NCI-H2196 (cell line): ENCODE data around the gene LCN10.
A peak's percentile ranks its signal among the peaks of the same experiment; 100 is the strongest.
"Not testable (repeated sequence)": the region's sequence is repeated elsewhere in the genome, so short reads cannot be mapped to it uniquely, and the experiment has no call there.

Experiments
- DNase-seq: peaks from one replicate; lab custom pipeline; 2025; ENCODE audit not compliant: unreplicated experiment; lab: John Stamatoyannopoulos, UW

The LCN10 gene

DNA sequence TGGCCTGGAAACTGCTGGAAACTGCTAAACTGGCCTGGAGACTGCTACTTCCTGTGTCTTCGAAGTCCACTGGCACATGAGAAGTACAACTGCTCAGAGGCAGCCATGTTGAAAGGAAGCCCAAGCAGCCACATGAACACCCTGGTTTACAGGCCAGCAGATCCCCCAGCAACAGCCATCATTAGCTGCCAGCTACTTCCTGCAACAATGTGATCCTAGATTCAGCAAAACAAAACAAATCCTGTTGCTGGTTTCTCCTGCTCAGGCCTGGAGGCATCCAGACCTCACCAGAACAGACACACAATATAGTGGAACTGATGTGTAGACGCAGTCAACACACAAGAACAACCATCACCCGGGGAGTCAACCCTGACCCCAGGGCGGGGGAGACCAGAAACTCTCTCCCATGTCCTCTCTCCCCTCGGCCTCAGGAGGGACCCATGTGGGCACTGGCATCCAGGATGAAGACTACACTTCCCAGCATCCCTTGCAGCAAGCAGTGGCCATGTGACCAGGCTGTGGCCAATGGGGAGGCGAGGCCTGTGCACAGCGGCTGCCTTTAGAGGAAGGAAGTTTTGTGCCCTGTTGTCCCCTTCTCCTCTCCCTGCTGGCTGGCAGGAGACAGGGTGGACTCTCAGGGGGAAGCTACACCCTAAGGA is 30.8 kb upstream of the LCN10 start:
- no peak for DNase-seq

DNA sequence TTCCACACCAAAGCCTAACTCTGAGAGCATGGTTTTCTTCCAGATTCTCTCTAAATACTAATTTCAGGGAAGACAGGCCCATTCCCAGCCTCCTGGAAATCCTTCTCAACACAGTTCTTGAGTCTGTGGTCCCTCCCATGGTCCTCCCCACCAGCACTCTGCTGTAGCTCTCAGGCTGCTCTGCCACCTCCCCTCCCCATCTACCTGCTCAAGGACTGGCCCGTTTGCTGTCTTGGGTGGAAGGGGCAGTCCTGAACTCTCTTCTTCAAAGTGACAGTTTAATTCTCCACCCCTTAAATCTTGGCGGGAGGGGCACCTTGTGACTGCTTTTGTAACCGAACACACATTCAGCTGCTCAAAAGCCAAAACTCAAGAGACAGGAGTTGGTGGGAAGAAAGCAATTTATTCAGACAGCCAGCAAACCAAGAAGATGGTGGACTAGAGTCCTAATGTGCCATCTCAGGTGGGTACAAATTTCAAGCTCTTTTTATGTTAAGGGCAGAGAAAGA is 29.2 kb upstream of the LCN10 start:
- no peak for DNase-seq

DNA sequence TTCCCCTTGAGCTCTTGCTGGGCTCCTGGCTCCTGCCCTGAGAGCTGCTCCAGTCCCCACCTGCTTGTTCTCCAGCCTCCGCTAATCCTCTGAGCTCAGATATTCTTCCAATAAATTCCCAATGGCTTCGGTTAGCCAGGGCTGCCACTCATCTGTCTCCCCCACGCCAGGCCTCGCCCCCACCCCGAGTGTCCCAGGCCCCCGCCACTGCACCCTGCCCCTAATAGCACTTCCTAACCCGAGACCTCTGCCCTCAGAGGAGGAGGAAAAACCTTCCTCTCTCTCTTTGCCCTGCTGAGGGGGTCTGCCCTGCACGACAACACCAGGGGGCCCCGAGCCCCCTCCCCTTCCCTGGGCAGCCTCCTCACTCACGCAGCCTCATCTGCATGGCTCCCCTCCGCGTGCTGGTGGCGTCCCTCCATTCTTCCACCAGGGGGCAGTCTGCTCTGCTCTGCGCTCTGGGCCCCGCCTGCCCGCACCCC is 27.0 kb upstream of the LCN10 start:
- peak; percentile 23 for DNase-seq

DNA sequence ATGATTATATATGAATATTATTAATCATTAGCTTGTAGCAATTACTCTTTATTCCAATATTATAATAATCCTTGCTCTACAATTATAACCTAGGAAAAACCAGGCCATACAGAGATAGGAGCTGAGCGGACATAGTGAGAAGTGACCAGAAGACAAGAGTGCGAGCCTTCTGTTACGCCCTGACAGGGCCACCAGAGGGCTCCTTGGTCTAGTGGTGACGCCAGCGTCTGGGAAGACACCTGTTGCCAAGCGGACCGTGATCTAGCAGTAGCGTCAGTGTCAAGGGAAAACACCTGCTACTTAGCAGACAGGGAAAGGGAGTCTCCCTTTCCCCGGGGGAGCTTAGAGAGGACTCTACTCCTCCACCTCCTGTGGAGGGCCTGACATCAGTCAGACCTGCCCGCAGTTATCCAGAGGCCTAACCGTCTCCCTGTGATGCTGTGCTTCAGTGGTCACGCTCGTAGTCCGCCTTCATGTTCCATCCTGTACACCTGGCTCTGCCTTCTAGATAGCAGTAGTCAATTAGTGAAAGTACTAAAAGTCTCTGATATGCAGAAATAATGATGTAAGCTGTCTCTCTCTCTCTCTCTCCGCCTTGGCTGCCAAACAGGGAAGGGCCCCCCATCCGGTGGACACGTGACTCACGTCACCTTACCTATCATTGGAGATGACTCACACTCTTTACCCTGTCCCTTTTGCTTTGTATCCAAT is 23.8 kb upstream of the LCN10 start:
- DNase-seq = peak; percentile 78

DNA sequence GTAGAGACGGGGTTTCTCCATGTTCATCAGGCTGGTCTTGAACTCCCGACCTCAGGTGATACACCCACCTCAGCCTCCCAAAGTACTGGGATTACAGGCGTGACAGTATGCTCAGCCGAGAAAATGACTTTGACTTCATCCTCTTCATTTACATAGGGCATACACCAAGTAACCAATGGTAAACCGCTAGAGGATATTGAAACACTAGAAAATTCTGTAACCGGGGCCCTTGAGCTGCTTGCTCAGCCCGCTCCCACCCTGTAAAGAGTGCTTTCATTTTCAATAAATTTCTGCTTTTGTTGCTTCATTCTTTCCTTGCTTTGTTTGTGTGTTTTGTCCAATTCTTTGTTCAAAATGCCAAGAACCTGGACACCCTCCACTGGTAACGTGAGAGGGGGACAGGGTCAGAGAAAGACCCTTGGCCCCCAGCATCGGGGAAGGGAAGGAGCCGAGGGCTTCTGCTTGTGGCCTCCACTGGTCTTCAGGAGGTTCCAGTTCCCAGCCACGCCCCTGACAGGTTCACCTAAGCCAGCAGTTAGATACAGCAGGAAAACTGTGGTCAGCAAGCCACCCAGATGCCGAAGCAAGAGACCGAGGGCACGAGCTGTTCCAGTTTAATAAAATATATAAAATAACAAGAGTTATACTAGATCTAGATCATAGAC is 23.1 kb upstream of the LCN10 start:
- not testable (repeated sequence) for DNase-seq

DNA sequence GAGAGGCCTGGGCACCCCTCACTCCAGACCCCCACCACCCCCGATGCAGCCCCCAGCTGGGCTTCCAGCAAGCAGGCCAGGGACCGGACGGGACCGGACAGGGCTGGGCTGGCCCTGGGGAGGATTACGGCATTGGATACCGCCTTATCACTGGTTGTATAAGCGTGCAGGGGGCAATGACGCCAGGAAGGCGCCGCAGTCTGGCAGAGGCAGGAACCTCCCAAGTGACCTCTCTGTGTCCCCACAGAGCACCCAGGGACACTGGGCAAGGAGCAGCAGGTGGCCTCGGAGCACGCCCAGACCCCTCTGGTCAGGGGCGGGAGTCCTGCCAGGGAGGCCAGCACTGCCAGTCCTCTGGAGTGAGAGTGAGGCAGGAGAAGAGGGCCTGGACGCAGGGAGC is 22.3 kb upstream of the LCN10 start:
- no peak for DNase-seq

DNA sequence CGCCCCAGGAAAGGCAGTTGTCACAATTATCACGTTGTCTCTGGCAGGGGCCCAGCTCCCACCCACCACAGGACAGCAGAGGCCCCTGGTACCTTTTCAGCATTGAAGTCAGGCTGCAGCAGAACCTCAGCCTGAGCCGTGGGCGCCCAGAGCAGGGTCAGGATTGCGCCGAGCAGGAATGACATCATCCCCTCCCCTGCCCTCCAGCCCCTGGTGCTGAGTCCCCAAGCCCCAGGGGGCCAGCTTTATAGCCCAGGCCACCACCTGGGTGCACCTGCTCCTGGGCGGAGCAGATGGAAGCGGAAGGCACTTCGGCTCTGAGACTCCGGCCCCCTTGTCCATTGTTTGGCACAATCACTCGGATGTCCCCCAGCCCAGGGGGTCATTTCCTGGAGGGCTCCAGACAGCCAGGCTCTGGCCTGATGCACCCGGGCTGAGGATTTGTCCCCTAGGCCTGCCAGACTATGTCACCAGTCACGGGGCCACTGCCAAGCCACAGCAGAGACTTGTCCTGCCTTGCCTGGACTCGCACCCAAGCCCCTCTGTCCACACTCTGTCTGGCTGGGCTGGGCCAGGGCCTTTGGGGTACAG is 21.7 kb upstream of the LCN10 start, which contains the start of gene LCN15:
Gene LCN15 (minus strand): TSS at position 218 of the 591 bp plus-strand sequence. CDS start 30 bp downstream, at position 188.
- DNase-seq = peak; percentile 26

DNA sequence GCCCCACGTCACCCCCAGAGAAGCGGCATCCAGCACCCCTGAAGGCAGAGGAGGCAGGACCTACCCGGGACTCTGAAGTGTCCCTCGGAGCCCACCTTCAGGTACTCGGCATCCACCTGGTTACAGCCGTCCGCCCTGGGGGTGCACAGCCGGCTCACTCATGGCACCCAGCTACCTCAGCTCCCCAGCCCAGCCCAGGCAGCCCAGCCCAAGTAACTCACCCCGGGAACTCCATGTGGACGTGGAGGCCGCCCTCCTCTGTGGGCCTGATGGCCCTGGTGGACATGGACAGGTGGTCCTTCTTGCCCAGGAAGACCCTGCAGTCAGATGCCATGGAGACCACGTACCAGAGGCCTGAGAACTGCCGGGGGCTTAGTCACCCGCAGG is 20.9 kb upstream of the LCN10 start:
- no peak for DNase-seq

DNA sequence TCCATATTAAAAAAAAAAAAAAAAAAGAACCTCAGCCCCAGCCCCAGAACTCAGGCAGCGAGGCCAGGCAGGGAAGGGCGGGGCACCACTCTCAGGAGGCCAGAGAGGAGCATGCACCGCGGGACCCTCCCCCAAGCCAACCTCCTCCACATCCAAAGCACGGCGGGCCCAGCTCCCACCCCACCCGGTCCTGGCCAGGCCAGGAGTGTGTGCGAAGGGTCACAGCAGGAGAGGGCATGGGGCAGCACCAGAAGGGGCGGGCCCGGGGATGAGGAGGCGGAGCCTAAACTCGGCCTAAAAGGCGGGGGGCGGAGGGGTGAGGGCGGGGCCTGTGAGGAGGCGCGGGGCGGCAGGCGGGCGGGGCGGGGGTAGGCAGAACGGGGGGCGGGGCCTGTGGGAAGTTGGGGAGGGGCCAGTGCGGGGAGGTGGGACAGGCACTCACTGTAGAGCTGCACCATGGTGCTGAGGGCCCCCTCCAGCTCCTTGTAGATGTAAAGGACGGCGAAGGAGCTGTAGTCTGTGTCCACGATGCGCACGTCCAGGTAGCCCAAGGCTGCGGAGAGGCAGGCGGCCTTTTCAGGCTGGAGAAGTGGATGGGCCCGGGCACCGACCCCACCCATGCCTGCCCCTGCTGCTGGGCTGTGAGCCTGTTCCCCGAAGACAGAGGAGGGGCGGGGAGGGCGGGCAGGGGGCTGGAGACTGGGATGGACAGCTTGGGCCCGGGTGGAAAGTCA is 20.3 kb upstream of the LCN10 start:
- DNase-seq = no peak

DNA sequence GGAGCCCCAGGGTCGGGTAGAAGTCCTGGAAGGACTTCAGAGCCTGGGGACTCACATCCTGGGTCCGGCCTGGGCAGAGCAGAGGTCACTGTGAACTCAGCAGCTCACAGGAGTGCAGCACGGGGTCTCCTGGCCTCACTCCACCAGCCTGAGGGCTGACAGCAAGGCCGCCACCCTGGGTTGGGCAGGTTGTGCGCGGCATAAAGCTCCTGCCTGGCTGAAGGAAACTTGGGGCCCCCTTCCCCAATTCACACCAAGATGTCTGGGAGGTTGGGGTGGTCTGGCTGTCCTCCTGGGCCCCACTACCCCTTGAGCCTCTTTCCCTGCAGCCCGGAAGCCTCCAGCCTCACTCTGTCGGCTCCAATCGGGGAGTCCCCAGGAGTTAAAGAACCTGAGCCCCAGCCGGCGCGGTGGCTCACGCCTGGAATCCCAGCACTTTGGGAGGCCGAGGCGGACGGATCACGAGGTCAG is 19.5 kb upstream of the LCN10 start:
- DNase-seq = no peak

DNA sequence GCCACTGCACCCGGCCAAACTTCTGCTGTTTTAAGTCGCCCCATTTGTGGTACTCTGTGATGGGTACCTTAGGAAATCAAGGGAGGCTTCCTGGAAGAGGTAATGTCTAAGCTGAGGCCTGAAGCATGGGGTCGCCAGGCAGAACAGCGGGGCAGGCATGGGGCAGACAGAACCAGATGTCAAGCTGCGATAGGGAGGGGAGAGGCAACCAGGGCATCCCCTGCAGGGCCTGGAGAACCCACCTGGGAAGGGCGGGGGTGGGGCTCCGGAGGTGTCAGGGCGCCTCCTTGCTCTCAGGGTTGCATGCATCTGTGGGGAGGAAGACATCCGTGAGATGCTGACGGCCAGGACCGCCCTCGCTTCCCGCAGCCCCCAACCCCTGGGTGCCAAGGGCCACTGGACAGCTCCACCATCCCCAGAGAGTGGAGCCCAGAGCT is 18.8 kb upstream of the LCN10 start:
- DNase-seq = no peak

DNA sequence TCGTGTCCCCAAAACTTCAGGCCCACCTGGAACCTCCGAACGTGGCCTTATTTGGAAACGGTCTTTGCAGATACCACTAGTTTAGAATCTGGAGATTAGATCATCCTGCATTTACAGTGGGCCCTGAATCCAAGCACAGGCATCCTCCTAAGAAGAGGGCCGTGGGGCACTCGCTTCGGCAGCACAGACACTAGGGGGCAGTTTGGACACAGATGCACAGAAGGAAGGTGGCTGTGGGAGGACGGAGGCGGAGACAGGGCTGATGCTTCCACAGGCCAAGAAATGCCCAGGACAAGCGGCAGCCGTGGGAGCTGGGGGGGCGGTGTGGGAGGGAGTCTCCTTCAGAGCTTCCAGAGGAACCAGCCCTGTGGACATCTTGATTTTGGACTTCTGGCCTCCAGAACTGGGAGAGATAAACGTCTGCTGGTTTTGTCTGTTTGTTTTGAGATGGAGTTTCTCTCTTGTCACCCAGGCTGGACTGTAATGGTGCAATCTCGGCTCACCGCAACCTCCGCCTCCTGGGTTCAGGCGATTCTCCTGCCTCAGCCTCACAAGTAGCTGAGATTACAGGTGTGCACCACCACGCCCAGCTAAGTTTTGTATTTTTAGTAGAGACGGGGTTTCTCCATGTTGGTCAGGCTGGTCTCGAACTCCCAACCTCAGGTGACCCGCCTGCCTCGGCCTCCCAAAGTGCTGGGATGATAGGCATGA is 18.2 kb upstream of the LCN10 start:
- DNase-seq = not testable (repeated sequence)

DNA sequence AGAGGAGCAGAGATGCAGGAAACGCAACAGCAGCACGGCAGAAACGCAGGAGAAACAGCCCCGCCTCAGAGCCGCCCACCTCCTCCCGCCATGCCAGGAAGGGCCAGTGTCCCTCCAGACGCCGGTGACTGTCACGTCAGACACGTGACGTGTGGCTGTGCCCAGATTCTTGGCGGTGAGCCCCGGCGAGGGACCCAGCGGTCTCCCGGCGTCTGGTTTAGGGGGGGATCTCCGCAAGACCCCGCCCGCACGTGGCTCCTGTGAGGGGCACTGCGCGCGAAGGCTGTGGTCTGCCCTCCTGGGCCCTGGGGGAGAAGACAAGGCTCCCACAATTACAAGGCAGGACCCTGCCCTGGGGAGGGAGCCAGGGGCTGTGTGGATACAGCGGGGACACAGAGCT is 17.7 kb upstream of the LCN10 start:
- DNase-seq = no peak

DNA sequence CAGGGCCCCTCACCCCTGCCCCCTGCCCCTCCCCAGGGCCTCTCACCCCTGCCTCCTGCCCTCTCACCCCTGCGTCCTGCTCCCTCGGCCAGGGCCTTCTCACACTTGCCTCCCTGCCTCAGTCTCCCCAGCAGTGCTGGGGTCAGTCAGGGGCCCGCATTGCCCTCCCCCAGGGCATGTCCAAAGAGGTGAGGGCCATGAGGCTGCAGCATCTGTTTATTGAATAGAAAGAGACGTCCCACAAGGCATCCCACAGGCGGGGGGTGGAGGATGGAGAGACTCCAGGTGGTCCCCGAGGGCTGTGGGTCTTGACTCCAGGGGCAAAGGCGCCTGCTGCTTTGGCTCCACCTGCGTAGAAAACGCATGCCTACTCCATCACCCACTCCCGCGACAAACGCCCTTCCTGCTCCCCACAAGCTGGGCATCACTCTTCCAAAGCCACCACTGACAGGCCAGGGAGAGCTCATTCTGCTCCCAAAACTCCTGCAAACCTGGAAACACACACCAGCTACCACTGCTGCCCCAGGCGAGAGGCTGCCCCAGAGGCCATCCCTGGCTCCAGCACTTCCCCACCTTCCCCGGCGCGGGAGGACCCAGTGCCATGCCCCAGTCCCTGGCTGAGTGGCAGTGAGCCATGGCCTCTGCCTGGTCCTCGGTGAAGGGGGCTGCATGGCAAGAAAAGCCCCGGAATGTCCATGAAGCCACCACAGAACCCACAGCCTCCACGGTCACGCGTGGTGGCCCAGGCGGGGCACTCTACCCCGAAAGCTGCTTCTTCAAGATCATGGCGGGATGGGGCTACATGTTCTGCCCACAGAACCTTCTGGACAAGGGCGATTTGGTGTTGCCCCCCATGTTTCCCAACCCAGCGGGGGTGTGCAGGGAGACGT is 16.9 kb upstream of the LCN10 start:
- DNase-seq = no peak

DNA sequence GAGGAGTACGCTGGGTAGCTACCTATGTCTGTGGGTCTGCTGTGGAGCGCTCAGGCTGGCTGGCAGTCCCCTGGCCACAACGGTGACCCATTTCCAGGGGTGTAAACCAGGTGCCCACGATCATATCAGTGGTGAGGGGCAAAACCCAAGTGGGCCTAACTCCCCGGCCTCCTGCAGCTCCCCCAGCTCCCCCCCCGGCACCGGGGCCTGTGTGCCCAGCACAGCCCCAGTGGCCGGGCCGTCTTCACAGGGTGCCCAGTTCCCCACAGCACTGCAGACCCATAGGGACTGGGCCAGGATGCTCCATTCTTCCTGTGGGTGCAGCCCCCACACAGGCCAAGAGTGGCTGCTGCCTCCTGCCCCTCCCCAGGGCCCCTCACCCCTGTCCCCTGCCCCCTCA is 16.3 kb upstream of the LCN10 start:
- no peak for DNase-seq

DNA sequence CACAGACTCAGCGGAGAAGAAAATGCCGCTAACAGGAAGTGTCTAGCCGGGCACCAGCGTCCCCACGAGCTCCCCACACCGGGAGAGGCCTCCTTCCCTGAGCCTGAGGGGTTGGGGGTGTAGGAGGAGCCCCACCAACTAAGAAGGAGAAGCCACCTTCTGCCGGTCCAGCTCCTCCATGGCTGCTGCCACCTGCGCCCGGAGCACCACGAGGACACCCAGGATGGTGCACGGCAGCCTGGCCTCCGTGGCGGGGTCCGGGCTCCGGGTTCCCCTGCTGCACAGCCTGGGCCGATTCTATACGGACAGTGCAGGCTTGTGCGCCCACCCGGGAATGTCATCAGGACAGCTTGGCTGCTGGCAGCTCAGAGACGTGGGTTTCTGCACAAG is 15.0 kb upstream of the LCN10 start:
- no peak for DNase-seq

DNA sequence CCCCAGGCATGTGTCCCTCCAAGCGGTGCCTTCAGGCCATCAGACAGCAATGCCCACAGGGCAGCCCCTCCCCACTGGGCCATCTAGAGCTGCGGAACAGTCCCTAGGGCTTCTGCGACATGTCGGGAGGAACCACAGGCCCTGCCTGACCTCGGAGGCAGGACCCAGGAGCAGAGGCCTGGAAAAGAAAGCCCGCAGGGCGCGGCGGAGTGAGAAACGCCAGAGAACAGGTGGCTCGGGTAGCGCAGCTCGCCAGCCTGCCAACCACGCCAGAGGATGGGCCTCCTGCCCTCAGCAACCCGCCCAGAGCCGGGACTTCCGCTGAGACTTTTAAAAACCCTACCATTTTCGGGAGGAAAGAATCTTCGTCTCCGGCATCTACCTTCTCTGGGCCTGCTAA is 14.6 kb upstream of the LCN10 start:
- DNase-seq = no peak

DNA sequence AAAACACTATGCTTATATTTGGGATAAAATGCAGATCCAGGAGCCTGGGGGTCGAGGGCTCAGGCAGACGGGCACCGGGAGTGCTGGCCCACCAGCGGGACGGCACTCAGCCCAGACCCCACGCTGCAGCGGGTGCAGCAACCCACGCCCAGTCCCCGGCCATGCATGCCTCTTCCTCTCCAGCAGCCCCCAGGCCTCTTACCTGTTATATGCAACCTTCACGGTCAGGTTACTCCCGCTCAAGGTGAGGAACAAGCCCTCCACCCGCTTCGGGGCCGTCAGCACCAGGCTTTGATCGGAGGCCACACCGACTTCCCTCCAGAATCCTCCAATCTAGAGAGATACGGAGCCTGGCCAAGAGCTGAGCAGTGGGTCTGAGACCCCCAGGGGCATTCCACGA is 14.1 kb upstream of the LCN10 start:
- no peak for DNase-seq

DNA sequence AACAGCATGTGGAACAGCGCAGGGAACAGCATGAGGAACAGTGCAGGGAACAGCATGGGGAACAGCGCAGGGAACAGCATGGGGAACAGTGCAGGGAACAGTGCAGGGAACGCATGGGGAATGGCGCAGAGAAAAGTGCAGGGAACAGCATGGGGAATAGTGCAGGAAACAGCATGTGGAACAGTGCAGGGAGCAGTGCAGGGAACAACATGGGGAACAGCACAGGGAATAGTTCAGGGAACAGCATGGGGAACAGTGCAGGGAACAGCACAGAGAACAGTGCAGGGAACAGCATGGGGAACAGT is 13.3 kb upstream of the LCN10 start:
- DNase-seq = no peak
